Measurements from ENCODE around the gene EPS8. TPM values are rescaled to one million over a fixed set of nuclear protein-coding genes. Genes with fewer than 3 reads are reported as not detected.
A peak's percentile ranks its signal among the peaks of the same experiment; 100 is the strongest.

Gene EPS8
- polyA plus RNA-seq, 6 donors from 2014 or later, result 0.49 to 1.3 (median 0.90) TPM

- DNase-seq (no peak), ATAC-seq (ENCODE audit: low read depth in 2 of 2) (no peak)
- Mint-ChIP-seq H3K4me3 (no peak overlapping the region), H3K36me3 (peaks cover 15 to 33% of the 10 kb centered on the region in 2 donors), H3K27ac (no peak overlapping the region), H3K27me3 (no peaks in the 10 kb centered on the region), H3K9me3 (no peaks in the 10 kb centered on the region), H3K4me1 (peaks cover 7 to 9% (median 8%) of the 10 kb centered on the region in 3 donors)
Observed at GRCh38 chr12:15592934-15593333, 196.3 kb downstream of the EPS8 start.

GRCh38 chr12:15591811-15592210 is 197.4 kb downstream of the EPS8 start:
- ATAC-seq (ENCODE audit: low read depth in 2 of 2) (no peak), DNase-seq (no peak)
- Mint-ChIP-seq H3K9me3 (no peaks in the 10 kb centered on the region), H3K4me3 (no peak overlapping the region), H3K36me3 (peaks cover 19 to 33% of the 10 kb centered on the region in 2 donors), H3K4me1 (peaks cover 7 to 9% (median 8%) of the 10 kb centered on the region in 3 donors), H3K27ac (no peak overlapping the region), H3K27me3 (no peaks in the 10 kb centered on the region)

- Mint-ChIP-seq H3K4me1 (peaks cover 7 to 9% (median 8%) of the 10 kb centered on the region in 3 donors), H3K36me3 (peaks cover 19 to 25% of the 10 kb centered on the region in 2 donors), H3K27ac (peak overlapping the region; percentile 46 to 93 (median 76)), H3K9me3 (no peaks in the 10 kb centered on the region), H3K4me3 (peak overlapping the region in 7 of 8 donors; percentile 51 to 85 (median 68)), H3K27me3 (no peaks in the 10 kb centered on the region)
- ATAC-seq (ENCODE audit: low read depth in 2 of 2), result peak; percentile 89 to 95
- peak; percentile 58 for DNase-seq
Observed at GRCh38 chr12:15590180-15590826, 198.9 kb downstream of the EPS8 start.

- Mint-ChIP-seq H3K4me1 (peaks cover 7 to 9% (median 8%) of the 10 kb centered on the region in 3 donors), H3K4me3 (no peak overlapping the region), H3K27me3 (no peaks in the 10 kb centered on the region), H3K9me3 (no peaks in the 10 kb centered on the region), H3K36me3 (peaks cover 19% of the 10 kb centered on the region in 2 donors), H3K27ac (peak overlapping the region in 1 of 6 donors; percentile 12)
- DNase-seq, result no peak
- no peak for ATAC-seq (ENCODE audit: low read depth in 2 of 2)
Observed at GRCh38 chr12:15589328-15590032, 199.7 kb downstream of the EPS8 start.

- peak; percentile 41 for DNase-seq
- ATAC-seq (ENCODE audit: low read depth in 2 of 2), result peak; percentile 35 to 61
- Mint-ChIP-seq H3K27me3 (no peaks in the 10 kb centered on the region), H3K9me3 (no peaks in the 10 kb centered on the region), H3K36me3 (peaks cover 16 to 24% of the 10 kb centered on the region in 2 donors), H3K4me1 (no peaks in the 10 kb centered on the region), H3K4me3 (no peak overlapping the region), H3K27ac (peak overlapping the region in 1 of 6 donors; percentile 38)
Observed at GRCh38 chr12:15584366-15585041, 204.7 kb downstream of the EPS8 start.

- Mint-ChIP-seq H3K27me3 (no peaks in the 10 kb centered on the region), H3K36me3 (peaks cover 16 to 30% of the 10 kb centered on the region in 2 donors), H3K4me3 (no peak overlapping the region), H3K9me3 (no peaks in the 10 kb centered on the region), H3K27ac (peak overlapping the region in 1 of 6 donors; percentile 22), H3K4me1 (no peaks in the 10 kb centered on the region)
- DNase-seq, result no peak
- ATAC-seq (ENCODE audit: low read depth in 2 of 2), result no peak
Observed at GRCh38 chr12:15583804-15584203, 205.4 kb downstream of the EPS8 start.

- no peaks in the 10 kb centered on the region for H3K27me3 Mint-ChIP-seq
- peak overlapping the region in 1 of 6 donors; percentile 69 for H3K27ac Mint-ChIP-seq
- no peak for ATAC-seq (ENCODE audit: low read depth in 2 of 2)
- no peak overlapping the region for H3K4me3 Mint-ChIP-seq
- H3K36me3 Mint-ChIP-seq, result peaks cover 16 to 32% of the 10 kb centered on the region in 2 donors
- no peaks in the 10 kb centered on the region for H3K9me3 Mint-ChIP-seq
- no peaks in the 10 kb centered on the region for H3K4me1 Mint-ChIP-seq
- DNase-seq, result no peak
Observed at GRCh38 chr12:15581006-15581405, 208.2 kb downstream of the EPS8 start.

GRCh38 chr12:15580431-15580830 is 208.8 kb downstream of the EPS8 start:
- Mint-ChIP-seq H3K27ac (no peak overlapping the region), H3K9me3 (no peaks in the 10 kb centered on the region), H3K4me1 (peaks cover 0 to 5% (median 0%) of the 10 kb centered on the region in 3 donors), H3K4me3 (no peak overlapping the region), H3K27me3 (no peaks in the 10 kb centered on the region), H3K36me3 (peaks cover 16 to 38% of the 10 kb centered on the region in 2 donors)
- ATAC-seq (ENCODE audit: low read depth in 2 of 2) (no peak), DNase-seq (no peak)

GRCh38 chr12:15575671-15576541 is 213.3 kb downstream of the EPS8 start:
- H3K27ac Mint-ChIP-seq, result peak overlapping the region in 2 of 6 donors; percentile 44 to 48
- H3K36me3 Mint-ChIP-seq, result peaks cover 5 to 51% of the 10 kb centered on the region in 2 donors
- ATAC-seq (ENCODE audit: low read depth in 2 of 2), result no peak
- H3K4me1 Mint-ChIP-seq, result peaks cover 11 to 13% (median 11%) of the 10 kb centered on the region in 3 donors
- no peak for DNase-seq
- H3K4me3 Mint-ChIP-seq, result no peak overlapping the region
- H3K27me3 Mint-ChIP-seq, result no peaks in the 10 kb centered on the region
- H3K9me3 Mint-ChIP-seq, result no peaks in the 10 kb centered on the region

GRCh38 chr12:15574353-15574752 is 214.8 kb downstream of the EPS8 start:
- Mint-ChIP-seq H3K27me3 (no peaks in the 10 kb centered on the region), H3K27ac (peak overlapping the region in 3 of 6 donors; percentile 36 to 46 (median 40)), H3K9me3 (no peaks in the 10 kb centered on the region), H3K36me3 (peaks cover 0 to 40% of the 10 kb centered on the region in 2 donors), H3K4me1 (peaks cover 18 to 28% (median 23%) of the 10 kb centered on the region in 3 donors), H3K4me3 (no peak overlapping the region)
- DNase-seq (no peak), ATAC-seq (ENCODE audit: low read depth in 2 of 2) (no peak)

Measured in naive B cell (primary cell).